HG03175 (cell line): Measurements from ENCODE around the gene COG8.
"Not testable (repeated sequence)": the region's sequence is repeated elsewhere in the genome, so short reads cannot be mapped to it uniquely, and the experiment has no call there.

Experiments used
- ATAC-seq: cut with Tn5 transposase; IDR thresholded peaks from one replicate; pipeline ENCODE4 v1.9.1; 2021; ENCODE audit warnings: mild to moderate bottlenecking, moderate library complexity; ENCODE audit not compliant: unreplicated experiment

Gene COG8

GRCh38 chr16:69319826-69320739 lies 19.3 kb downstream of the COG8 start:
- ATAC-seq = no peak

GRCh38 chr16:69319381-69319780 lies 20.0 kb downstream of the COG8 start:
- ATAC-seq = no peak

- no peak for ATAC-seq
These were observed 20.5 kb downstream of the COG8 start for GRCh38 chr16:69318911-69319289.

GRCh38 chr16:69318177-69318910 lies 21.0 kb downstream of the COG8 start:
- ATAC-seq = no peak

- ATAC-seq = no peak
These were observed 22.7 kb downstream of the COG8 start for GRCh38 chr16:69316595-69317034.

- ATAC-seq = no peak
These were observed 23.7 kb downstream of the COG8 start for GRCh38 chr16:69315486-69316311.

GRCh38 chr16:69314534-69314933 lies 24.8 kb downstream of the COG8 start:
- no peak for ATAC-seq

- ATAC-seq = no peak
These were observed 25.9 kb downstream of the COG8 start for GRCh38 chr16:69313469-69313868.

GRCh38 chr16:69311533-69312387 lies 27.6 kb downstream of the COG8 start:
- peak; percentile 45 for ATAC-seq

GRCh38 chr16:69310653-69311532 lies 28.5 kb downstream of the COG8 start, which contains the start of gene VPS4A:
Gene VPS4A, plus strand, starts transcription at chr16:69311350. Its CDS starts 162 bp downstream, at chr16:69311512.
- ATAC-seq = peak; percentile 94

GRCh38 chr16:69309316-69309715 lies 30.0 kb downstream of the COG8 start:
- ATAC-seq = no peak

- no peak for ATAC-seq
These were observed 31.5 kb downstream of the COG8 start for GRCh38 chr16:69307856-69308255.

GRCh38 chr16:69307091-69307490 lies 32.3 kb downstream of the COG8 start:
- no peak for ATAC-seq

GRCh38 chr16:69306031-69306430 lies 33.3 kb downstream of the COG8 start:
- no peak for ATAC-seq

- no peak for ATAC-seq
These were observed 37.1 kb downstream of the COG8 start for GRCh38 chr16:69302301-69302700.

GRCh38 chr16:69301861-69302260 lies 37.5 kb downstream of the COG8 start:
- no peak for ATAC-seq

GRCh38 chr16:69301187-69301586 lies 38.2 kb downstream of the COG8 start:
- ATAC-seq = no peak

GRCh38 chr16:69298261-69298660 lies 41.1 kb downstream of the COG8 start:
- ATAC-seq = no peak

GRCh38 chr16:69296771-69297170 lies 42.6 kb downstream of the COG8 start:
- ATAC-seq = not testable (repeated sequence)
